HepG2 (cell line): ENCODE measurements around the gene PNKD. TPM values are rescaled to one million over a fixed set of nuclear protein-coding genes. Genes with fewer than 3 reads are reported as not detected.

Experiments used
- ATF1 ChIP-seq: IDR thresholded peaks from 2 replicates; pipeline ENCODE4 v1.6.1; 2016; ENCODE audit warnings: mild to moderate bottlenecking, control low read depth
- FIP1L1 ChIP-seq: fragments of 200-400 bp; formaldehyde crosslinking; IDR thresholded peaks from 2 replicates; pipeline ENCODE4 v1.6.1; 2018; ENCODE audit warnings: low read depth, mild to moderate bottlenecking, low read length, moderate library complexity, borderline replicate concordance; ENCODE audit not compliant: insufficient read depth
- FOXO1 ChIP-seq: sonication (generic); formaldehyde crosslinking; IDR thresholded peaks from 2 replicates; pipeline ENCODE4 v1.4.0; 2020; ENCODE audit warnings: missing genetic modification reagents
- FOXP1 ChIP-seq, 2 experiments: fragments of 450-650 bp in 1 of 2; IDR thresholded peaks; 2 replicates each; pipeline ENCODE4 v1.6.1; 2017 to 2018; ENCODE audit warnings: antibody characterized with exemption in 1 of 2
- KDM4B ChIP-seq: sonication (generic); formaldehyde crosslinking; IDR thresholded peaks from 2 replicates; pipeline ENCODE4 v1.4.0; 2020; ENCODE audit warnings: missing genetic modification reagents
- NFE2L2 ChIP-seq: fragments of 150-350 bp; IDR thresholded peaks from 2 replicates; pipeline ENCODE4 v1.6.1; 2014; ENCODE audit warnings: low read length
- PTBP1 ChIP-seq: fragments of 200-400 bp; formaldehyde crosslinking; IDR thresholded peaks from 2 replicates; pipeline ENCODE4 v1.6.1; 2018; ENCODE audit warnings: low read length, low read depth; ENCODE audit not compliant: poor library complexity, severe bottlenecking
- RNF2 ChIP-seq: fragments of 450-650 bp; conservative IDR thresholded peaks from 2 replicates; pipeline ENCODE4 v1.6.1; 2016; ENCODE audit warnings: low read depth
- SIN3A ChIP-seq: IDR thresholded peaks from 2 replicates; pipeline ENCODE4 v1.6.1; 2011; ENCODE audit warnings: low read depth, mild to moderate bottlenecking, control low read depth, low read length, borderline replicate concordance
- SIX1 ChIP-seq: sonication (generic); formaldehyde crosslinking; IDR thresholded peaks from 2 replicates; pipeline ENCODE4 v1.4.0; 2020; ENCODE audit warnings: missing genetic modification reagents, borderline replicate concordance
- ZNF44 ChIP-seq: sonication (generic); formaldehyde crosslinking; IDR thresholded peaks from 2 replicates; pipeline ENCODE4 v1.5.1; 2020; ENCODE audit warnings: mild to moderate bottlenecking, missing genetic modification reagents
- ZNF776 ChIP-seq: sonication (generic); formaldehyde crosslinking; IDR thresholded peaks from 2 replicates; pipeline ENCODE4 v1.4.0; 2020; ENCODE audit warnings: mild to moderate bottlenecking, missing genetic modification reagents
- ZNF777 ChIP-seq: sonication (generic); formaldehyde crosslinking; IDR thresholded peaks from 2 replicates; pipeline ENCODE4 v1.4.0; 2020; ENCODE audit warnings: missing genetic modification reagents
- polyA plus RNA-seq, 8 experiments: library from polyadenylated mRNA; depleted of rRNA in 3 of 8; stranded (reverse) in 7 of 8; unstranded in 1 of 8; fragments of >200 nt; fragmentation: Illumina TruSeq in 4 of 8; extraction: Trizol in 4 of 8; gene quantifications; 2 replicates each; pipeline versions ENCODE4 v1.2.1 to v1.2.3, GENCODE V29; 2011 to 2016; ENCODE audit warnings: low read depth in 4 of 8, missing spikeins in 1 of 8, mixed read lengths in 1 of 8; ENCODE audit not compliant: insufficient read depth in 1 of 8
- total RNA-seq, 5 experiments: library from RNA; depleted of rRNA; stranded (reverse); fragments of >200 nt; fragmentation: Illumina TruSeq; extraction: Trizol; gene quantifications; 2 replicates each; pipeline ENCODE4 v1.2.3, GENCODE V29; 2016; ENCODE audit warnings: low read depth in 1 of 5
- TF ChIP-seq, protein P1 (sequence below): sonication (generic); formaldehyde crosslinking; IDR thresholded peaks from 2 replicates; pipeline ENCODE4 v1.4.0; 2020; ENCODE audit warnings: missing genetic modification reagents
- TF ChIP-seq, protein P2 (sequence below): fragments of 450-650 bp; IDR thresholded peaks from 2 replicates; pipeline ENCODE4 v1.6.1; 2017
- TF ChIP-seq, protein P3 (sequence below): sonication (generic); formaldehyde crosslinking; IDR thresholded peaks from 2 replicates; pipeline ENCODE4 v1.4.0; 2020; ENCODE audit warnings: low read depth, mild to moderate bottlenecking, missing genetic modification reagents
- TF ChIP-seq, protein P4 (sequence below): sonication (generic); formaldehyde crosslinking; IDR thresholded peaks from 2 replicates; pipeline ENCODE4 v1.4.0; 2020; ENCODE audit warnings: mild to moderate bottlenecking, missing genetic modification reagents
- TF ChIP-seq, protein P5 (sequence below): sonication (generic); formaldehyde crosslinking; IDR thresholded peaks from 2 replicates; pipeline ENCODE4 v1.5.0; 2020; ENCODE audit warnings: missing genetic modification reagents
- TF ChIP-seq, protein P6 (sequence below): sonication (generic); formaldehyde crosslinking; IDR thresholded peaks from 2 replicates; pipeline ENCODE4 v1.5.0; 2020; ENCODE audit warnings: missing genetic modification reagents

The PNKD gene
- total and polyA plus RNA-seq, 2 of the 13 experiments (the other 11 are each of a cell fraction or from before 2014, with no cell fraction given), result 55.9 to 80.4 TPM

DNA sequence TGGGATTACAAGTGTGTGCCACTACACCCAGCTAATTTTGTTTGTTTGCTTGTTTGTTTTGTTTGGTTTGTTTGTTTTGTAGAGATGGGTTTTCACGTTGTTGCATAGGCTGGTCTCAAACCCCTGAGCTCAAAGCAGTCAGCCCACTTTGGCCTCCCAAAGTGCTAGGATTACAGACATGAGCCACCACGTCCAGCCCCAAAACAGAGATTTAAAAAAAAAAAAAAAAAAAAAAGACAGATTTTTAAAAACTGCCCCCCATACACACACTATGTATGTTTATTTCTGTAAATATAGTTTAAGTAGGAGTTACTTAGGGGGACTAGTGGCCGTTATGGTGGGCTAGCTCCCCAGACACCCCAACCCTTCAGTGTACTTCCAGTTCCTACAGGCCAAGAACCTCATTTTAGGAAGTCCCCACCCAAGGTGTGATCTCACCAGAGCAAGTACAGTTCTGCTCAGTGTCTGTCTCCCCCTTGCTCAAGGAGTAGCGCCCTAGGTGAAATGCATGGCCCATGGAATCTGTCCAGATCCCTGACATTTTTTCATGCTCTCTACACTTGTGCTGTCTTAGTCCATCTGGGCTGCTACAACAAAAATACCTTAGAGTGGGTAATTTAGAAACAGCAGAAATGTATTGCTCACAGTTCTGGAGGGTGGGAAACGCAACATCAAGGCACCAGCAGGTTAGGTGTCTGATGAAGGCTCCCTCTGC, 23.6 kb downstream of the PNKD start (continued):
- TF ChIP-seq, protein P1, sequence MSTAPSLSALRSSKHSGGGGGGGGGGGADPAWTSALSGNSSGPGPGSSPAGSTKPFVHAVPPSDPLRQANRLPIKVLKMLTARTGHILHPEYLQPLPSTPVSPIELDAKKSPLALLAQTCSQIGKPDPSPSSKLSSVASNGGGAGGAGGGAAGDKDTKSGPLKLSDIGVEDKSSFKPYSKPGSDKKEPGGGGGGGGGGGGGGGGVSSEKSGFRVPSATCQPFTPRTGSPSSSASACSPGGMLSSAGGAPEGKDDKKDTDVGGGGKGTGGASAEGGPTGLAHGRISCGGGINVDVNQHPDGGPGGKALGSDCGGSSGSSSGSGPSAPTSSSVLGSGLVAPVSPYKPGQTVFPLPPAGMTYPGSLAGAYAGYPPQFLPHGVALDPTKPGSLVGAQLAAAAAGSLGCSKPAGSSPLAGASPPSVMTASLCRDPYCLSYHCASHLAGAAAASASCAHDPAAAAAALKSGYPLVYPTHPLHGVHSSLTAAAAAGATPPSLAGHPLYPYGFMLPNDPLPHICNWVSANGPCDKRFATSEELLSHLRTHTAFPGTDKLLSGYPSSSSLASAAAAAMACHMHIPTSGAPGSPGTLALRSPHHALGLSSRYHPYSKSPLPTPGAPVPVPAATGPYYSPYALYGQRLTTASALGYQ, result peak; percentile 29; the same call in 1 of the 2 replicates
- 0 out of 2 replicates have a peak, but pooled peaks have one; percentile 0 for TF ChIP-seq FOXP1 (IDR thresholded peaks at IDR 0.05)
- TF ChIP-seq FOXP1 (CRISPR knock-in tag; IDR thresholded peaks at IDR 0.05), result peak; percentile 11; the same call in 1 of the 2 replicates
- TF ChIP-seq, protein P2, sequence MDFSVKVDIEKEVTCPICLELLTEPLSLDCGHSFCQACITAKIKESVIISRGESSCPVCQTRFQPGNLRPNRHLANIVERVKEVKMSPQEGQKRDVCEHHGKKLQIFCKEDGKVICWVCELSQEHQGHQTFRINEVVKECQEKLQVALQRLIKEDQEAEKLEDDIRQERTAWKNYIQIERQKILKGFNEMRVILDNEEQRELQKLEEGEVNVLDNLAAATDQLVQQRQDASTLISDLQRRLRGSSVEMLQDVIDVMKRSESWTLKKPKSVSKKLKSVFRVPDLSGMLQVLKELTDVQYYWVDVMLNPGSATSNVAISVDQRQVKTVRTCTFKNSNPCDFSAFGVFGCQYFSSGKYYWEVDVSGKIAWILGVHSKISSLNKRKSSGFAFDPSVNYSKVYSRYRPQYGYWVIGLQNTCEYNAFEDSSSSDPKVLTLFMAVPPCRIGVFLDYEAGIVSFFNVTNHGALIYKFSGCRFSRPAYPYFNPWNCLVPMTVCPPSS, result no peak
- no peak for TF ChIP-seq FOXO1
- TF ChIP-seq PTBP1, result no peak
- 0 out of 2 replicates have a peak, but pooled peaks have one; percentile 0 for TF ChIP-seq SIX1
- 0 out of 2 replicates have a peak, but pooled peaks have one; percentile 24 for TF ChIP-seq ATF1
- no peak for TF ChIP-seq ZNF776 (CRISPR knock-in tag)
- TF ChIP-seq SIN3A, result 0 out of 2 replicates have a peak, but pooled peaks have one; percentile 58
- TF ChIP-seq ZNF44 (CRISPR knock-in tag), result no peak
- TF ChIP-seq ZNF777 (CRISPR knock-in tag), result 0 out of 2 replicates have a peak, but pooled peaks have one; percentile 3
- TF ChIP-seq, protein P3, sequence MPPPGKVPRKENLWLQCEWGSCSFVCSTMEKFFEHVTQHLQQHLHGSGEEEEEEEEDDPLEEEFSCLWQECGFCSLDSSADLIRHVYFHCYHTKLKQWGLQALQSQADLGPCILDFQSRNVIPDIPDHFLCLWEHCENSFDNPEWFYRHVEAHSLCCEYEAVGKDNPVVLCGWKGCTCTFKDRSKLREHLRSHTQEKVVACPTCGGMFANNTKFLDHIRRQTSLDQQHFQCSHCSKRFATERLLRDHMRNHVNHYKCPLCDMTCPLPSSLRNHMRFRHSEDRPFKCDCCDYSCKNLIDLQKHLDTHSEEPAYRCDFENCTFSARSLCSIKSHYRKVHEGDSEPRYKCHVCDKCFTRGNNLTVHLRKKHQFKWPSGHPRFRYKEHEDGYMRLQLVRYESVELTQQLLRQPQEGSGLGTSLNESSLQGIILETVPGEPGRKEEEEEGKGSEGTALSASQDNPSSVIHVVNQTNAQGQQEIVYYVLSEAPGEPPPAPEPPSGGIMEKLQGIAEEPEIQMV (CRISPR knock-in tag), result 0 out of 2 replicates have a peak, but pooled peaks have one; percentile 9
- no peak for TF ChIP-seq RNF2
- TF ChIP-seq NFE2L2, result no peak
- 0 out of 2 replicates have a peak, but pooled peaks have one; percentile 5 for TF ChIP-seq KDM4B
- TF ChIP-seq, protein P4, sequence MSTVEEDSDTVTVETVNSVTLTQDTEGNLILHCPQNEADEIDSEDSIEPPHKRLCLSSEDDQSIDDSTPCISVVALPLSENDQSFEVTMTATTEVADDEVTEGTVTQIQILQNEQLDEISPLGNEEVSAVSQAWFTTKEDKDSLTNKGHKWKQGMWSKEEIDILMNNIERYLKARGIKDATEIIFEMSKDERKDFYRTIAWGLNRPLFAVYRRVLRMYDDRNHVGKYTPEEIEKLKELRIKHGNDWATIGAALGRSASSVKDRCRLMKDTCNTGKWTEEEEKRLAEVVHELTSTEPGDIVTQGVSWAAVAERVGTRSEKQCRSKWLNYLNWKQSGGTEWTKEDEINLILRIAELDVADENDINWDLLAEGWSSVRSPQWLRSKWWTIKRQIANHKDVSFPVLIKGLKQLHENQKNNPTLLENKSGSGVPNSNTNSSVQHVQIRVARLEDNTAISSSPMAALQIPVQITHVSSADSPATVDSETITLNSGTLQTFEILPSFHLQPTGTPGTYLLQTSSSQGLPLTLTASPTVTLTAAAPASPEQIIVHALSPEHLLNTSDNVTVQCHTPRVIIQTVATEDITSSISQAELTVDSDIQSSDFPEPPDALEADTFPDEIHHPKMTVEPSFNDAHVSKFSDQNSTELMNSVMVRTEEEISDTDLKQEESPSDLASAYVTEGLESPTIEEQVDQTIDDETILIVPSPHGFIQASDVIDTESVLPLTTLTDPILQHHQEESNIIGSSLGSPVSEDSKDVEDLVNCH (CRISPR knock-in tag), result no peak
- TF ChIP-seq, protein P5, sequence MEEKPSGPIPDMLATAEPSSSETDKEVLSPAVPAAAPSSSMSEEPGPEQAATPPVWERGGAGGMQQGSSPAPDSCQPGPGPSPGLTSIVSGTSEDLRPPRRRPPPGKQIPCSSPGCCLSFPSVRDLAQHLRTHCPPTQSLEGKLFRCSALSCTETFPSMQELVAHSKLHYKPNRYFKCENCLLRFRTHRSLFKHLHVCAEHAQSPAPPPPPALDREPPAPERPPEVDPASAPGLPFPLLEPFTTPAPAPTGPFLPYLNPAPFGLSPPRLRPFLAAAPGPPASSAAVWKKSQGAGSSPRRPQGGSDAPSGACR, result 0 out of 2 replicates have a peak, but pooled peaks have one; percentile 76
- TF ChIP-seq, protein P6, sequence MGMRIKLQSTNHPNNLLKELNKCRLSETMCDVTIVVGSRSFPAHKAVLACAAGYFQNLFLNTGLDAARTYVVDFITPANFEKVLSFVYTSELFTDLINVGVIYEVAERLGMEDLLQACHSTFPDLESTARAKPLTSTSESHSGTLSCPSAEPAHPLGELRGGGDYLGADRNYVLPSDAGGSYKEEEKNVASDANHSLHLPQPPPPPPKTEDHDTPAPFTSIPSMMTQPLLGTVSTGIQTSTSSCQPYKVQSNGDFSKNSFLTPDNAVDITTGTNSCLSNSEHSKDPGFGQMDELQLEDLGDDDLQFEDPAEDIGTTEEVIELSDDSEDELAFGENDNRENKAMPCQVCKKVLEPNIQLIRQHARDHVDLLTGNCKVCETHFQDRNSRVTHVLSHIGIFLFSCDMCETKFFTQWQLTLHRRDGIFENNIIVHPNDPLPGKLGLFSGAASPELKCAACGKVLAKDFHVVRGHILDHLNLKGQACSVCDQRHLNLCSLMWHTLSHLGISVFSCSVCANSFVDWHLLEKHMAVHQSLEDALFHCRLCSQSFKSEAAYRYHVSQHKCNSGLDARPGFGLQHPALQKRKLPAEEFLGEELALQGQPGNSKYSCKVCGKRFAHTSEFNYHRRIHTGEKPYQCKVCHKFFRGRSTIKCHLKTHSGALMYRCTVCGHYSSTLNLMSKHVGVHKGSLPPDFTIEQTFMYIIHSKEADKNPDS (CRISPR knock-in tag), result 0 out of 2 replicates have a peak, but pooled peaks have one; percentile 63
- TF ChIP-seq FIP1L1, result no peak
